Adrenal gland (tissue), 5 donors: ENCODE measurements around the gene SPTBN4.

Experiments used
- POLR2A ChIP-seq, 2 donors: fragments of 450-650 bp; IDR thresholded peaks; one replicate each; pipeline ENCODE4 v1.6.1; 2017; ENCODE audit warnings: antibody characterized with exemption in 2 of 2, mild to moderate bottlenecking in 2 of 2, moderate library complexity in 1 of 2
- TF ChIP-seq, protein P1 (sequence below), 6 experiments: fragments of 450-650 bp in 4 of 6; fragments of 200-600 bp in 2 of 6; sonication (generic) in 1 of 6; IDR thresholded peaks; 1 replicate in 5 of 6; 2 replicates in 1 of 6; pipeline versions ENCODE4 v1.5.1 to v1.8.0; 2016 to 2021; ENCODE audit warnings: antibody characterized with exemption in 6 of 6, mild to moderate bottlenecking in 2 of 6, moderate library complexity in 1 of 6
- donor health status: DM: no; HTN: no; CAD: no.

DNA sequence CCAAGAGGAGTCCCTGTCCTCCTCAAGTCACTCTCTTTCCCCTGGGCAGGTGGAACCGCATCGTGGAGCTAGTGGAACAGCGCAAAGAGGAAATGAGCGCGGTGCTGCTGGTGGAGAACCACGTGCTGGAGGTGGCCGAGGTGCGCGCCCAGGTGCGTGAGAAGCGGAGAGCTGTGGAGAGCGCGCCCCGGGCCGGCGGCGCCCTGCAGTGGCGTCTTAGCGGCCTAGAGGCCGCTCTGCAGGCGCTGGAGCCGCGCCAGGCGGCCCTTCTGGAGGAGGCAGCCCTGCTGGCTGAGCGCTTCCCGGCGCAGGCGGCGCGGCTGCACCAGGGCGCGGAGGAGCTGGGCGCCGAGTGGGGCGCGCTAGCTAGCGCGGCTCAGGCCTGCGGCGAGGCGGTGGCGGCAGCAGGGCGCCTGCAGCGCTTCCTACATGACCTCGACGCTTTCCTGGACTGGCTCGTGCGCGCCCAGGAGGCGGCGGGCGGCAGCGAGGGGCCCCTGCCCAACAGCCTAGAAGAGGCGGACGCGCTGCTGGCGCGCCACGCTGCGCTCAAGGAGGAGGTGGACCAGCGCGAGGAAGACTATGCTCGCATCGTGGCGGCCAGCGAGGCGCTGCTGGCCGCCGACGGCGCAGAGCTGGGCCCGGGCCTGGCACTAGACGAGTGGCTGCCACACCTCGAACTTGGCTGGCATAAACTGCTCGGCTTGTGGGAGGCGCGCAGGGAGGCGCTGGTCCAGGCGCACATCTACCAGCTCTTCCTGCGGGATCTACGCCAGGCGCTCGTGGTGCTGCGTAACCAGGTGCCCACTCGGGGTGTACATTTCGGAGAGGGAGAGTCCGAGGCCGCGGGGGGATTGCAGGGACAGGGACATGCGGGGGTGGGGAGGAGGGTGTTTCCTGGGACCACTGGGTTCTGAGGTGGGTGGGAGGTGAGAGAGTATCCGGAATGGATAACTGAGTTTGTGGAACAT lies 52.8 kb downstream of the SPTBN4 start:
- no peak for TF ChIP-seq POLR2A (IDR thresholded peaks at IDR 0.05)
- TF ChIP-seq, protein P1, sequence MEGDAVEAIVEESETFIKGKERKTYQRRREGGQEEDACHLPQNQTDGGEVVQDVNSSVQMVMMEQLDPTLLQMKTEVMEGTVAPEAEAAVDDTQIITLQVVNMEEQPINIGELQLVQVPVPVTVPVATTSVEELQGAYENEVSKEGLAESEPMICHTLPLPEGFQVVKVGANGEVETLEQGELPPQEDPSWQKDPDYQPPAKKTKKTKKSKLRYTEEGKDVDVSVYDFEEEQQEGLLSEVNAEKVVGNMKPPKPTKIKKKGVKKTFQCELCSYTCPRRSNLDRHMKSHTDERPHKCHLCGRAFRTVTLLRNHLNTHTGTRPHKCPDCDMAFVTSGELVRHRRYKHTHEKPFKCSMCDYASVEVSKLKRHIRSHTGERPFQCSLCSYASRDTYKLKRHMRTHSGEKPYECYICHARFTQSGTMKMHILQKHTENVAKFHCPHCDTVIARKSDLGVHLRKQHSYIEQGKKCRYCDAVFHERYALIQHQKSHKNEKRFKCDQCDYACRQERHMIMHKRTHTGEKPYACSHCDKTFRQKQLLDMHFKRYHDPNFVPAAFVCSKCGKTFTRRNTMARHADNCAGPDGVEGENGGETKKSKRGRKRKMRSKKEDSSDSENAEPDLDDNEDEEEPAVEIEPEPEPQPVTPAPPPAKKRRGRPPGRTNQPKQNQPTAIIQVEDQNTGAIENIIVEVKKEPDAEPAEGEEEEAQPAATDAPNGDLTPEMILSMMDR (IDR thresholded peaks at IDR 0.05), result no peak
